ENCODE results near the gene LMF2. TPM values are rescaled to one million over a fixed set of nuclear protein-coding genes. Genes with fewer than 3 reads are reported as not detected.

LMF2 gene
- total RNA-seq, 4 donors from 2014 or later, result 35.4 to 65.0 (median 46.2) TPM

DNA sequence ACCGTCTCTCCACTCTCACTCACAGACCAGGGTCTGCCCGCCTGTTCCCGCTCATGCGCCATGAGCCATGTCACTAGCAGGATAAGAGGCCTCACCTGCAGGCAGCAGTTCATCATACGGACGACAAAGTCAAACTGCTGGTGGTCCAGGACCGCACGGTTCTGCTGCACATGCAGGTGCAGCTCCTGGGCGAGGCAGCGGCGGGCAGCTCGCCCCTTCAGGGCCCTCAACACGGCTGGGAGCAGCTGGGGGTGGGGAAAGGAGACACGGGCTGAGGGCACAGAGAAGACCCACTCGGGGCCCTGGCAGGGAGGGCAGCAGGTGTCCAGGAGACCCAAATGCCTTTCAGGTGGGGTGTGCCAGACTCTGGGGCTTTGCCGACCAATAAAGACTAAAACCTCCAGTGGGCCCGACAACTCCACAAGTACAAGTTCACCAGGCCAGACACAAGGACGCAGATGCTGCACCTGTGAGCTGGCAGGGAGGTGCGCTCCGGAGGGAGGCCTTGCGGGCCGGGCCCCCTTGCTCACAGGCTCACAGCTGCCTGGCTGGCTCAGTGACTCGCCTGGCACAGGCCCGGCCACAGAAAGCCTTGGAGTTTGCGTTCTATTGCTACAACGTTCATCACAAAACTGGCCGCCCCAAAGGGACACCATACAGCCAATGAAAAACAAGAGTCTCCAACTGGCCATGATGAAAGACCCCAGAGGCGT lies 44.2 kb downstream of the LMF2 start:
- 86 to 88% methylated on average over 12 to 22 of the region's 28 CpGs for WGBS, 2 donors
- H3K36me3 ChIP-seq, result peaks cover 86 to 100% (median 95%) of the 10 kb centered on the region in 3 donors
- DNase-seq, result no peak

DNA sequence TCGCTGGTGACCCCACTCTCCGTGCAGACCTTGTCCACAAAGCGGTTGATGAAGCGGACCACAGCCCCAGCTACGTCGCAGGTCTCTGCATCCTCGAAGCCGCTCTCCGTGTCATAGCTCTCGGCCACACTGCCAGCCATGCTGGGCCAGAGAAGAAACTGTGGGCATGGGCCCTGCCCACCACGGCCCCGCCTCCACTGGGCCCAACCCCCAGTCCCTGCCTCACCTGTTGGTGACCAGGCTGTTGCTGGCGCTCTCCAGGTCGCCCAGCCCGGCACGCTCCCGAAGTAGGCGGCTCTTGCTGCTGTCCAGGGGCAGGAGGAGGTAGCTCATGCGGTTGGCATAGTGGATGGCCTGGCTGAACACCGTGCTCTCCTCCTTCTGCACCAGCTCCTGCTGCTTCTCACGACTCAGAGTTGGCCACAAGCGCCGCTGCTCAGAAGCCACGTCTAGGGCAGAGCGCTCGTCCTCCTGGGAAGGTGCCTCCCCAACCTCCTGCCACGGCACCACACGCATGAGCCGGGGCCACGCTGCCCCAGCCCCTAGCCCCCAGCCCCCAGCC lies 45.4 kb downstream of the LMF2 start:
- 89 to 96% methylated on average over 6 to 11 of the region's 30 CpGs for WGBS, 2 donors
- Histone ChIP-seq H3K27me3 (no peaks in the 10 kb centered on the region), H3K27ac (peak overlapping the region in 2 of 4 donors; percentile 73 to 81), H3K4me3 (no peak overlapping the region), H3K9me3 (no peaks in the 10 kb centered on the region), H3K36me3 (peaks cover 82 to 100% (median 91%) of the 10 kb centered on the region in 3 donors), H3K4me1 (peaks cover 13 to 33% (median 14%) of the 10 kb centered on the region in 3 donors)
- TF ChIP-seq, protein P1, sequence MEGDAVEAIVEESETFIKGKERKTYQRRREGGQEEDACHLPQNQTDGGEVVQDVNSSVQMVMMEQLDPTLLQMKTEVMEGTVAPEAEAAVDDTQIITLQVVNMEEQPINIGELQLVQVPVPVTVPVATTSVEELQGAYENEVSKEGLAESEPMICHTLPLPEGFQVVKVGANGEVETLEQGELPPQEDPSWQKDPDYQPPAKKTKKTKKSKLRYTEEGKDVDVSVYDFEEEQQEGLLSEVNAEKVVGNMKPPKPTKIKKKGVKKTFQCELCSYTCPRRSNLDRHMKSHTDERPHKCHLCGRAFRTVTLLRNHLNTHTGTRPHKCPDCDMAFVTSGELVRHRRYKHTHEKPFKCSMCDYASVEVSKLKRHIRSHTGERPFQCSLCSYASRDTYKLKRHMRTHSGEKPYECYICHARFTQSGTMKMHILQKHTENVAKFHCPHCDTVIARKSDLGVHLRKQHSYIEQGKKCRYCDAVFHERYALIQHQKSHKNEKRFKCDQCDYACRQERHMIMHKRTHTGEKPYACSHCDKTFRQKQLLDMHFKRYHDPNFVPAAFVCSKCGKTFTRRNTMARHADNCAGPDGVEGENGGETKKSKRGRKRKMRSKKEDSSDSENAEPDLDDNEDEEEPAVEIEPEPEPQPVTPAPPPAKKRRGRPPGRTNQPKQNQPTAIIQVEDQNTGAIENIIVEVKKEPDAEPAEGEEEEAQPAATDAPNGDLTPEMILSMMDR (IDR thresholded peaks at IDR 0.05), result no peak
- no peak for TF ChIP-seq POLR2A (IDR thresholded peaks at IDR 0.05)
- intact Hi-C loops (cut with DNase I), result no loop called here
- no peak for DNase-seq

More for the DNA sequence above, 44.2 kb downstream of the LMF2 start:
- Histone ChIP-seq H3K27ac (no peak overlapping the region), H3K4me1 (peaks cover 13 to 38% (median 14%) of the 10 kb centered on the region in 3 donors), H3K4me3 (no peak overlapping the region), H3K27me3 (no peaks in the 10 kb centered on the region), H3K9me3 (no peaks in the 10 kb centered on the region)
- no peak for TF ChIP-seq POLR2A (IDR thresholded peaks at IDR 0.05)
- TF ChIP-seq, protein P1 (IDR thresholded peaks at IDR 0.05), result no peak
- intact Hi-C loops (cut with DNase I), result no loop called here

- 77 to 100% methylated on average over 3 of the region's 26 CpGs for WGBS, 2 donors
- no peak for DNase-seq
Measured at GRCh38 chr22:50461536-50461935, 46.0 kb downstream of the LMF2 start.

DNA sequence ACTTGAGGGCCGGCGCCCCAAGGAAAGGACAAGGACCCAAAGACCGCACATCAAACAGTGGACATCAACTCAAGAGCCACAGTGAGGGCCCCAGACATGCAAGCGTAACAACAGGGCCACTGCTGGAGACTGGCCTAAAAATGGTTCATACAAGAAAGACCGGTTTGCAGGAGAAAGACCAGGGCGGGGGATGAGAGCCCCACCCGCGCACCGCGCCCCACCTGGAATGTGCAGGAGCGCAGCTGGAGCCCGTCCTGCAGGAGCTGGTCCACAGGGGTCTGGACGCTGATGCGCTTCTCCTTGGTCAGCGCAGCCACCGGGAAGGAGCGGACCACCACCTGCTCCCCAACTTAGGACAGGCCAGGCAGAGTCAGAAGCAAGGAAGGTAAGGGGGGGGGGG lies 46.6 kb downstream of the LMF2 start:
- Histone ChIP-seq H3K27ac (peak overlapping the region; percentile 52 to 81 (median 74)), H3K27me3 (no peaks in the 10 kb centered on the region), H3K4me3 (no peak overlapping the region), H3K4me1 (peaks cover 13 to 33% (median 14%) of the 10 kb centered on the region in 3 donors), H3K36me3 (peaks cover 79 to 100% (median 90%) of the 10 kb centered on the region in 3 donors), H3K9me3 (no peaks in the 10 kb centered on the region)
- intact Hi-C loops (cut with DNase I), result no loop called here
- DNase-seq, result no peak
- WGBS, 2 donors, result 37 to 76% methylated on average over 12 to 15 of the region's 17 CpGs
- TF ChIP-seq, protein P1 (IDR thresholded peaks at IDR 0.05), result no peak
- TF ChIP-seq POLR2A (IDR thresholded peaks at IDR 0.05), result no peak

More at GRCh38 chr22:50461536-50461935, 46.0 kb downstream of the LMF2 start:
- Histone ChIP-seq H3K27ac (peak overlapping the region in 3 of 4 donors; percentile 73 to 81 (median 74)), H3K4me3 (no peak overlapping the region), H3K9me3 (no peaks in the 10 kb centered on the region), H3K27me3 (no peaks in the 10 kb centered on the region), H3K36me3 (peaks cover 79 to 100% (median 90%) of the 10 kb centered on the region in 3 donors), H3K4me1 (peaks cover 13 to 33% (median 14%) of the 10 kb centered on the region in 3 donors)
- intact Hi-C loops (cut with DNase I), result no loop called here
- TF ChIP-seq, protein P1 (IDR thresholded peaks at IDR 0.05), result no peak
- TF ChIP-seq POLR2A (IDR thresholded peaks at IDR 0.05), result no peak

Data from esophagus squamous epithelium (tissue), 5 donors.